Hypothalamus (tissue), 51 donors: ENCODE results near the gene AIRE.

ENCODE experiments used
- DNase-seq, 51 donors: peaks; one replicate each; lab custom pipeline; 2025; lab: John Stamatoyannopoulos, UW

The AIRE gene

GRCh38 chr21:44321846-44322450 lies 36.3 kb downstream of the AIRE start:
- DNase-seq: no peak

GRCh38 chr21:44322621-44323325 lies 37.1 kb downstream of the AIRE start:
- no peak for DNase-seq

GRCh38 chr21:44323591-44323990 lies 37.9 kb downstream of the AIRE start:
- DNase-seq: no peak

GRCh38 chr21:44324106-44324853 lies 38.6 kb downstream of the AIRE start:
- no peak for DNase-seq

- no peak for DNase-seq
Observed at GRCh38 chr21:44324854-44325107, 39.1 kb downstream of the AIRE start.

- DNase-seq: no peak
Observed at GRCh38 chr21:44325386-44326271, 40.0 kb downstream of the AIRE start.

- no peak for DNase-seq
Observed at GRCh38 chr21:44326272-44326647, 40.6 kb downstream of the AIRE start.

- no peak for DNase-seq
Observed at GRCh38 chr21:44326716-44327602, 41.3 kb downstream of the AIRE start.

- no peak for DNase-seq
Observed at GRCh38 chr21:44327603-44327974, 41.9 kb downstream of the AIRE start.

GRCh38 chr21:44328242-44328895 lies 42.7 kb downstream of the AIRE start:
- no peak for DNase-seq

- peak in 12 of 51 donors; percentile 11 to 59 (median 40) for DNase-seq
Observed at GRCh38 chr21:44329086-44329889, 43.6 kb downstream of the AIRE start.

- DNase-seq: no peak
Observed at GRCh38 chr21:44329971-44330681, 44.5 kb downstream of the AIRE start.

- DNase-seq: no peak
Observed at GRCh38 chr21:44330698-44331097, 45.0 kb downstream of the AIRE start.

GRCh38 chr21:44331209-44331608 lies 45.5 kb downstream of the AIRE start:
- no peak for DNase-seq

GRCh38 chr21:44331650-44332307 lies 46.1 kb downstream of the AIRE start:
- DNase-seq: no peak

GRCh38 chr21:44332383-44332782 lies 46.7 kb downstream of the AIRE start:
- no peak for DNase-seq

GRCh38 chr21:44332965-44333364 lies 47.3 kb downstream of the AIRE start:
- no peak for DNase-seq
